GM21825 (cell line): ENCODE measurements around the gene MAP3K2.
A peak's percentile ranks its signal among the peaks of the same experiment; 100 is the strongest.

Source experiments
- ATAC-seq: cut with Tn5 transposase; IDR thresholded peaks from one replicate; pipeline ENCODE4 v1.9.1; 2021; ENCODE audit warnings: mild to moderate bottlenecking, moderate library complexity; ENCODE audit not compliant: unreplicated experiment

Gene MAP3K2, protein sequence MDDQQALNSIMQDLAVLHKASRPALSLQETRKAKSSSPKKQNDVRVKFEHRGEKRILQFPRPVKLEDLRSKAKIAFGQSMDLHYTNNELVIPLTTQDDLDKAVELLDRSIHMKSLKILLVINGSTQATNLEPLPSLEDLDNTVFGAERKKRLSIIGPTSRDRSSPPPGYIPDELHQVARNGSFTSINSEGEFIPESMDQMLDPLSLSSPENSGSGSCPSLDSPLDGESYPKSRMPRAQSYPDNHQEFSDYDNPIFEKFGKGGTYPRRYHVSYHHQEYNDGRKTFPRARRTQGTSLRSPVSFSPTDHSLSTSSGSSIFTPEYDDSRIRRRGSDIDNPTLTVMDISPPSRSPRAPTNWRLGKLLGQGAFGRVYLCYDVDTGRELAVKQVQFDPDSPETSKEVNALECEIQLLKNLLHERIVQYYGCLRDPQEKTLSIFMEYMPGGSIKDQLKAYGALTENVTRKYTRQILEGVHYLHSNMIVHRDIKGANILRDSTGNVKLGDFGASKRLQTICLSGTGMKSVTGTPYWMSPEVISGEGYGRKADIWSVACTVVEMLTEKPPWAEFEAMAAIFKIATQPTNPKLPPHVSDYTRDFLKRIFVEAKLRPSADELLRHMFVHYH

DNA sequence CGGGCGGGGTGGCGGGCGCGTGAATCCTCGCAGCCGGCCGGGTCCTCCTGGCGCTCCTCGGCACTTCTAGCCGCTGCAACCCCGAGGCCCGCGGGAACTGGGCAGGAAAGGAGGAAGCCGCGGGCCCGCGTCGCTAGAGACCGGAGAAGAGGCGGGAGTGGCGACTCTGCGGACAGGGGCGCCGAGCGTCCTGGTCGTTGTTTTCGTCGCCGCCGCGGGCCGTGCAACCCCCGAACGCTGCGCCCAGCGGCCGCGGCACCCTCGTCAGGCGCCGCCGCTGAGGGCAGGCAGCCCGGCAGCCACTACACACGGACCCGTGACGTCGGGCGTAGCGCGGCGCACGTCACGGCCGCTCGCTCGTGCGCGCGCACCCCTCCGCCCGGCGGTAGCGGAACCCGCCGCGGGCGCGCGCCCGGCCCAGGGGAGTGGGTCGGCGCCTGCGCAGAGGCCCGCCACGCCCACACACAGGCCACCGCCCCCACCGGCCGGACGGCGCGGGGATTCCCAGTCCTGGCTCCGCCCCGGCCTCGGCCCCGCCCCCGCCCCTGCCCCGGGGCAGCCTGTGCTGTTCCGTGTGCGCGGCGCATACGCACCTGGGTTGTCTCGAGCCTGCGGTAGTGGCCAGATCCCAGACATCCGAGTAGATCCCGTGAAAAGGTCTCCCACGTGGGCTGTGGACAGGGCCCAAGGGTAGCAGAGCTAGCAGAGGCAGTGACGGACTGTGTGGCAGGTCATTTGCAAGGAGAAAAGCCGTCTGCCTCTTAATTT is at the start of gene MAP3K2:
Gene MAP3K2 (minus strand): TSS at position 321 of the 768 bp plus-strand sequence. CDS start 44,846 bp downstream, outside the sequence.
- peak; percentile 70 for ATAC-seq

DNA sequence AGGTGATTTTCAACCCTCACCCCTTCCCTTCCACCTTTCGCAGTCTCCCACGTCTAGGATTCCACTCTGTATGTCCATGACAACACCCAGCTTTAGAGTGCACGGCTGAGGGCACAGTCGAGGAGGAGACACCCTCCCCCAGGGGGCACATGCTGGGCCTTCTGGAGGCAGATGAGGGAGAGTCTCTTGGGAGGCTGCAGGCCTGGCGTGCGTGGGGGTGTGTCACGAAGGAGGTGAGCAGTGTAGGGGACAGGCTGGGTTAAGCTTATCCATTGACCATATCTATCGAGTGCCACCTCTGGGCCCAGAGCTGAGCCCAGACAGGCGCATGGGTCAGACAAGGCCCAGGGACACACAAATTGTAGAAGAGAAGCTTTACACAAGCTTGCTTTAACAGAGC is 49.3 kb upstream of the MAP3K2 start:
- no peak for ATAC-seq

DNA sequence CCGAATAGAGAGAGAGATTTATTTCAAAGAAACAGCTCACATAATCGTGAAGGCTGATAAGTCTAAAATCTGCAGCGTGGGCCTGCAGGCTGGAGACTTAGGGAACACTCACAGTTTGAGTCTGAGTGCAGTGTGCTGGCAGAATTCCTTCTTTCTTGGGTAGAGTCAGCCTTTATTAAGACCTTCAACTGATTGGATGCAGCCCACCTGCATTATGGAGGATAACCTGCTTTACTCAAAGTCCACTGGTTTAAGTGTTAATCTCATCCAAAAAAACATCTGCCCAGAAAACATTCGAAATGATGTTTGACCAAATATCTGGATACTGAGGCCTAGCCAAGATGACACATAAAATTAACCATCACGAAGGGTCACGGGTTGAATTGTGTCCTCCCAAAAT is 46.7 kb upstream of the MAP3K2 start:
- ATAC-seq, result no peak

DNA sequence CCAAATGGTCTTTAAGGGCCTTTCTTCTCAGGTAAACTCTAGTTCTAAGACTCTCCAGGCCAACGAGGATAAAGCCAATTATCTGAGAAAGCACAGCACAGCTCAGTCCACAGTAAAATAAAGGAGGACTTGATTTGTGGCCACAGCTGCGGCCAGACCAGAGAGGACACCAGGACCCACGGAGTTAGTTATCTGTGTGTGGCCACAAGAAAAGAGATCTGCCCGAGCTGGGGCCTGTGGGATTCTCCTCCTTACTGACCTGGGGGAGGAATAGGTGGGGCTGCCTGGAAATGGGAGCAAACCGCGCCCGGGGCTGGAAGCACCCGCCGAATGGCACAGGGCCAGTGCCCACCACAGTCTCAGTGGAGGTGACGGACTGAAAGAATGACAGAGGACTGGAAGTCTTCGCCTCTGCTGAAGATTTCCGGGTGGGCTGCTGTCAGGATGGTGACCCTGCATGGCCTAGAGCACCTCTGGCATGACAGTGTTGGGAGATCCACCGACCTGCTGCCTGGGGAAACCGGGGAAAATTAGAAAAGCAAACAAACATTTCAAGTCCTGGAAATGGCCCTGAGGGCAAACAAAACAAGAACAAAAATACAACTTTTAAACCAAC is 43.7 kb upstream of the MAP3K2 start:
- no peak for ATAC-seq

DNA sequence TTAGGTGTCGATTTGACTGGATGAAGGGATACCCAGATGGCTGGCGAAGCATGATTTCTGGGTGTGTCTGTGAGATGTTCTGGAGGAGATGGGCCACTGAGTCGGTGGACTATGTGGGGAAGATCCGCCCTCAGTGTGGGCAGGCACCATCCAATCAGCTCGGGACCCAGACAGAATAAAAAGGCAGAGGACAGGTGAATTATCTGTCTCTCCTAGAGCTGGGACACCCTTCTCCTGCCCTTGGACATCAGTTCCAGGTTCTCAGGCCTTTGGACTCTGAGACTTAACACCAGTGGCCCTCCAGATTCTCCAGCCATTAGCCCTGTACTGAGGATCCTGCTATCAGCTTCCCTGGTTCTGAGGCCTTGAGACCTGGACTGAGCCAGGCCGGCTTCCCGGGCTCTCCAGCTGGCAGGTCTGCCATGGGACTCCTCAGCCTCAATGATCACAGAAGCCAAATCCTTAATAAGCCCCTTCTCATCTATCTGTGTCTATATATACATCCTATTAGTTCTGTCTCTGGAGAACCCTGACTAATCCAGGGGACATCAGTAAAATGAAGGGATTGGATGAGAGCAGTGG is 42.2 kb upstream of the MAP3K2 start:
- ATAC-seq, result no peak

DNA sequence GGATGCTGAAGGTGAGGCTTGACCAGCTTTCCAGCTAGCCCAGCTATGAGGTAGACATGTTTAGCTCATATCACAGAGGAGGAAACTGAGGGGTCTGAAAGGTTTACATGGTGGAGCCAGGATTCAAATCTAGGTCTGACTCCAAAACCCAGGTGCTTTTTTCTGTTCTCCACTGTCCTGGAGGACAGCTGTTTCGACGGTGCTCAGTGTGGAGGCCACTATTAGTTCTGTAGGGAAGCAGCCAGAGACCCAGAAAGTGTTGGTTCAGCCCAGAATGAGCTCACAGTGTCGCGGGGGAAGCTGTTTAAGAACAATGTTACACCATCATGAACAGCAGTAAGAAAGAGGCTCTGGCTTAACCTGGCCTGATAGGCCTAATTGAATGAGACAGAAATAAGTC is 41.5 kb upstream of the MAP3K2 start:
- no peak for ATAC-seq

DNA sequence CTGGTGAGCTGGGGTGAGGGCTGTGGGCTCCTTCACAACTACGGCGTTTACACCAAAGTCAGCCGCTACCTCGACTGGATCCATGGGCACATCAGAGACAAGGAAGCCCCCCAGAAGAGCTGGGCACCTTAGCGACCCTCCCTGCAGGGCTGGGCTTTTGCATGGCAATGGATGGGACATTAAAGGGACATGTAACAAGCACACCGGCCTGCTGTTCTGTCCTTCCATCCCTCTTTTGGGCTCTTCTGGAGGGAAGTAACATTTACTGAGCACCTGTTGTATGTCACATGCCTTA is 41.0 kb upstream of the MAP3K2 start:
- ATAC-seq, result no peak

DNA sequence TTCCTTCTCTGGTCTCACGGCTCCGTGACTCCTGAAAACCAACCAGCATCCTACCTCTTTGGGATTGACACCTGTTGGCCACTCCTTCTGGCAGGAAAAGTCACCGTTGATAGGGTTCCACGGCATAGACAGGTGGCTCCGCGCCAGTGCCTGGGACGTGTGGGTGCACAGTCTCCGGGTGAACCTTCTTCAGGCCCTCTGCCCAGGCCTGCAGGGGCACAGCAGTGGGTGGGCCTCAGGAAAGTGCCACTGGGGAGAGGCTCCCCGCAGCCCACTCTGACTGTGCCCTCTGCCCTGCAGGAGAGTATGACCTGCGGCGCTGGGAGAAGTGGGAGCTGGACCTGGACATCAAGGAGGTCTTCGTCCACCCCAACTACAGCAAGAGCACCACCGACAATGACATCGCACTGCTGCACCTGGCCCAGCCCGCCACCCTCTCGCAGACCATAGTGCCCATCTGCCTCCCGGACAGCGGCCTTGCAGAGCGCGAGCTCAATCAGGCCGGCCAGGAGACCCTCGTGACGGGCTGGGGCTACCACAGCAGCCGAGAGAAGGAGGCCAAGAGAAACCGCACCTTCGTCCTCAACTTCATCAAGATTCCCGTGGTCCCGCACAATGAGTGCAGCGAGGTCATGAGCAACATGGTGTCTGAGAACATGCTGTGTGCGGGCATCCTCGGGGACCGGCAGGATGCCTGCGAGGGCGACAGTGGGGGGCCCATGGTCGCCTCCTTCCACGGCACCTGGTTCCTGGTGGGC is 40.5 kb upstream of the MAP3K2 start:
- no peak for ATAC-seq

DNA sequence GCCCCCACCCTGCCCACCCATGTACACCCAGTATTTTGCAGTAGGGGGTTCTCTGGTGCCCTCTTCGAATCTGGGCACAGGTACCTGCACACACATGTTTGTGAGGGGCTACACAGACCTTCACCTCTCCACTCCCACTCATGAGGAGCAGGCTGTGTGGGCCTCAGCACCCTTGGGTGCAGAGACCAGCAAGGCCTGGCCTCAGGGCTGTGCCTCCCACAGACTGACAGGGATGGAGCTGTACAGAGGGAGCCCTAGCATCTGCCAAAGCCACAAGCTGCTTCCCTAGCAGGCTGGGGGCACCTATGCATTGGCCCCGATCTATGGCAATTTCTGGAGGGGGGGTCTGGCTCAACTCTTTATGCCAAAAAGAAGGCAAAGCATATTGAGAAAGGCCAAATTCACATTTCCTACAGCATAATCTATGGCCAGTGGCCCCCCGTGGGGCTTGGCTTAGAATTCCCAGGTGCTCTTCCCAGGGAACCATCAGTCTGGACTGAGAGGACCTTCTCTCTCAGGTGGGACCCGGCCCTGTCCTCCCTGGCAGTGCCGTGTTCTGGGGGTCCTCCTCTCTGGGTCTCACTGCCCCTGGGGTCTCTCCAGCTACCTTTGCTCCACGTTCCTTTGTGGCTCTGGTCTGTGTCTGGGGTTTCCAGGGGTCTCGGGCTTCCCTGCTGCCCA is 39.7 kb upstream of the MAP3K2 start:
- ATAC-seq, result no peak

DNA sequence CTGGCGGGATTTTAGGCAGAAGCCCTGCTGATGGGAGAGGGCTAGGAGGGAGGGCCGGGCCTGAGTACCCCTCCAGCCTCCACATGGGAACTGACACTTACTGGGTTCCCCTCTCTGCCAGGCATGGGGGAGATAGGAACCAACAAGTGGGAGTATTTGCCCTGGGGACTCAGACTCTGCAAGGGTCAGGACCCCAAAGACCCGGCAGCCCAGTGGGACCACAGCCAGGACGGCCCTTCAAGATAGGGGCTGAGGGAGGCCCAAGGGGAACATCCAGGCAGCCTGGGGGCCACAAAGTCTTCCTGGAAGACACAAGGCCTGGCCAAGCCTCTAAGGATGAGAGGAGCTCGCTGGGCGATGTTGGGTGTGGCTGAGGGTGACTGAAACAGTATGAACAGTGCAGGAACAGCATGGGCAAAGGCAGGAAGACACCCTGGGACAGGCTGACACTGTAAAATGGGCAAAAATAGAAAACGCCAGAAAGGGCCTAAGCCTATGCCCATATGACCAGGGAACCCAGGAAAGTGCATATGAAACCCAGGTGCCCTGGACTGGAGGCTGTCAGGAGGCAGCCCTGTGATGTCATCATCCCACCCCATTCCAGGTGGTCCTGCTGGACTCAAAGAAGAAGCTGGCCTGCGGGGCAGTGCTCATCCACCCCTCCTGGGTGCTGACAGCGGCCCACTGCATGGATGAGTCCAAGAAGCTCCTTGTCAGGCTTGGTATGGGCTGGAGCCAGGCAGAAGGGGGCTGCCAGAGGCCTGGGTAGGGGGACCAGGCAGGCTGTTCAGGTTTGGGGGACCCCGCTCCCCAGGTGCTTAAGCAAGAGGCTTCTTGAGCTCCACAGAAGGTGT is 39.0 kb upstream of the MAP3K2 start:
- no peak for ATAC-seq

DNA sequence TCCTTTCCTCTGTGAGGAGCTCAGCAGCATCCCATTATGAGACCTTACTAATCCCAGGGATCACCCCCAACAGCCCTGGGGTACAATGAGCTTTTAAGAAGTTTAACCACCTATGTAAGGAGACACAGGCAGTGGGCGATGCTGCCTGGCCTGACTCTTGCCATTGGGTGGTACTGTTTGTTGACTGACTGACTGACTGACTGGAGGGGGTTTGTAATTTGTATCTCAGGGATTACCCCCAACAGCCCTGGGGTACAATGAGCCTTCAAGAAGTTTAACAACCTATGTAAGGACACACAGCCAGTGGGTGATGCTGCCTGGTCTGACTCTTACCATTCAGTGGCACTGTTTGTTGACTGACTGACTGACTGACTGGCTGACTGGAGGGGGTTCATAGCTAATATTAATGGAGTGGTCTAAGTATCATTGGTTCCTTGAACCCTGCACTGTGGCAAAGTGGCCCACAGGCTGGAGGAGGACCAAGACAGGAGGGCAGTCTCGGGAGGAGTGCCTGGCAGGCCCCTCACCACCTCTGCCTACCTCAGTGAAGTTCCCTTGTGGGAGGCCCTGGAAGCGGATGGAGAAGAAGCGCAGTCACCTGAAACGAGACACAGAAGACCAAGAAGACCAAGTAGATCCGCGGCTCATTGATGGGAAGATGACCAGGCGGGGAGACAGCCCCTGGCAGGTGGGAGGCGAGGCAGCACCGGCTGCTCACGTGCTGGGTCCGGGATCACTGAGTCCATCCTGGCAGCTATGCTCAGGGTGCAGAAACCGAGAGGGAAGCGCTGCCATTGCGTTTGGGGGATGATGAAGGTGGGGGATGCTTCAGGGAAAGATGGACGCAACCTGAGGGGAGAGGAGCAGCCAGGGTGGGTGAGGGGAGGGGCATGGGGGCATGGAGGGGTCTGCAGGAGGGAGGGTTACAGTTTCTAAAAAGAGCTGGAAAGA is 38.0 kb upstream of the MAP3K2 start:
- no peak for ATAC-seq

DNA sequence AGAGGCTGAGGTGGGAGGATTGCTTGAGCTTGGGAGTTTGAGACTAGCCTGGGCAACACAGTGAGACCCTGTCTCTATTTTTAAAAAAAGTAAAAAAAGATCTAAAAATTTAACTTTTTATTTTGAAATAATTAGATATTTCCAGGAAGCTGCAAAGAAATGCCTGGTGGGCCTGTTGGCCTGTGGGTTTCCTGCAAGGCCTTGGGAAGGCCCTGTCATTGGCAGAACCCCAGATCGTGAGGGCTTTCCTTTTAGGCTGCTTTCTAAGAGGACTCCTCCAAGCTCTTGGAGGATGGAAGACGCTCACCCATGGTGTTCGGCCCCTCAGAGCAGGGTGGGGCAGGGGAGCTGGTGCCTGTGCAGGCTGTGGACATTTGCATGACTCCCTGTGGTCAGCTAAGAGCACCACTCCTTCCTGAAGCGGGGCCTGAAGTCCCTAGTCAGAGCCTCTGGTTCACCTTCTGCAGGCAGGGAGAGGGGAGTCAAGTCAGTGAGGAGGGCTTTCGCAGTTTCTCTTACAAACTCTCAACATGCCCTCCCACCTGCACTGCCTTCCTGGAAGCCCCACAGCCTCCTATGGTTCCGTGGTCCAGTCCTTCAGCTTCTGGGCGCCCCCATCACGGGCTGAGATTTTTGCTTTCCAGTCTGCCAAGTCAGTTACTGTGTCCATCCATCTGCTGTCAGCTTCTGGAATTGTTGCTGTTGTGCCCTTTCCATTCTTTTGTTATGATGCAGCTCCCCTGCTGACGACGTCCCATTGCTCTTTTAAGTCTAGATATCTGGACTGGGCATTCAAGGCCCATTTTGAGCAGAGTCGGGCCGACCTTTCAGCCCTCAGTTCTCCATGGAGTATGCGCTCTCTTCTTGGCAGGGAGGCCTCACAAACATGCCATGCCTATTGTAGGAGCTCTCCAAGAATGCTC is 37.1 kb upstream of the MAP3K2 start:
- ATAC-seq, result no peak

DNA sequence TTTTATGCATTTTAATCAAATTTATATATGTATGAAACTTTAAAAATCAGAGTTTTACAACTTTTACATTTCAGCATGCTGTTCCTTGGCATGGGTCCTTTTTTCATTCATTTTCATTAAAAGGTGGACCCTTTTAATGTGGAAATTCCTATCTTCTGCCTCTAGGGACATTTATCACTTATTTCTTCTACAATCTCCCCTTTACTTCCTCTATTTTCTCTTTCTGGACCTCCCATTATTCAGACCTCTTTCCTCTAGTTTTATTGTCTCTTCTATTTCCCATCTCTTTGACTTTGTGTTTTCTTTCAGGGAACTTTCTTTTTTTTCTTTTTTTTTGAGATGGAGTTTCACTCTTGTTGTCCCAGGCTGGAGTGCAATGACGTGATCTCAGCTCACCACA is 36.1 kb upstream of the MAP3K2 start:
- ATAC-seq, result no peak

DNA sequence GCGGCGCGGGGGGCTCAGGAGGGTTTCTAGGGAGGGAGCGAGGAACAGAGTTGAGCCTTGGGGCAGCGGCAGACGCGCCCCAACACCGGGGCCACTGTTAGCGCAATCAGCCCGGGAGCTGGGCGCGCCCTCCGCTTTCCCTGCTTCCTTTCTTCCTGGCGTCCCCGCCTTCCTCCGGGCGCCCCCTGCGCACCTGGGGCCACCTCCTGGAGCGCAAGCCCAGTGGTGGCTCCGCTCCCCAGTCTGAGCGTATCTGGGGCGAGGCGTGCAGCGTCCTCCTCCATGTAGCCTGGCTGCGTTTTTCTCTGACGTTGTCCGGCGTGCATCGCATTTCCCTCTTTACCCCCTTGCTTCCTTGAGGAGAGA is 35.7 kb upstream of the MAP3K2 start:
- ATAC-seq, result no peak

DNA sequence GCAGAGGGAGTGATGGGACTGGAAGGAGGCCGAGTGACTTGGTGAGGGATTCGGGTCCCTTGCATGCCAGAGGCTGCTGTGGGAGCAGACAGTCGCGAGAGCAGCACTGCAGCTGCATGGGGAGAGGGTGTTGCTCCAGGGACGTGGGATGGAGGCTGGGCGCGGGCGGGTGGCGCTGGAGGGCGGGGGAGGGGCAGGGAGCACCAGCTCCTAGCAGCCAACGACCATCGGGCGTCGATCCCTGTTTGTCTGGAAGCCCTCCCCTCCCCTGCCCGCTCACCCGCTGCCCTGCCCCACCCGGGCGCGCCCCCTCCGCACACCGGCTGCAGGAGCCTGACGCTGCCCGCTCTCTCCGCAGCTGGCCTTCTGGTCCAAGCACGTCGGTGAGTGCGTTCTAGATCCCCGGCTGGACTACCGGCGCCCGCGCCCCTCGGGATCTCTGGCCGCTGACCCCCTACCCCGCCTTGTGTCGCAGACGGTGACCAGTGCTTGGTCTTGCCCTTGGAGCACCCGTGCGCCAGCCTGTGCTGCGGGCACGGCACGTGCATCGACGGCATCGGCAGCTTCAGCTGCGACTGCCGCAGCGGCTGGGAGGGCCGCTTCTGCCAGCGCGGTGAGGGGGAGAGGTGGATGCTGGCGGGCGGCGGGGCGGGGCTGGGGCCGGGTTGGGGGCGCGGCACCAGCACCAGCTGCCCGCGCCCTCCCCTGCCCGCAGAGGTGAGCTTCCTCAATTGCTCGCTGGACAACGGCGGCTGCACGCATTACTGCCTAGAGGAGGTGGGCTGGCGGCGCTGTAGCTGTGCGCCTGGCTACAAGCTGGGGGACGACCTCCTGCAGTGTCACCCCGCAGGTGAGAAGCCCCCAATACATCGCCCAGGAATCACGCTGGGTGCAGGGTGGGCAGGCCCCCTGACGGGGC is 35.0 kb upstream of the MAP3K2 start:
- no peak for ATAC-seq
